ENCODE data around the gene ADGRA3.
A peak's percentile ranks its signal among the peaks of the same experiment; 100 is the strongest.

ADGRA3 gene

GRCh38 chr4:22356987-22357596, 158.8 kb downstream of the ADGRA3 start:
- peak; percentile 34 for DNase-seq

- DNase-seq = no peak
Observed at GRCh38 chr4:22348410-22348809, 167.5 kb downstream of the ADGRA3 start.

- DNase-seq = no peak
Observed at GRCh38 chr4:22345678-22346077, 170.2 kb downstream of the ADGRA3 start.

GRCh38 chr4:22345055-22345454, 170.8 kb downstream of the ADGRA3 start:
- DNase-seq = no peak

GRCh38 chr4:22343606-22344005, 172.3 kb downstream of the ADGRA3 start:
- DNase-seq = no peak

GRCh38 chr4:22339491-22339890, 176.4 kb downstream of the ADGRA3 start:
- DNase-seq = no peak

GRCh38 chr4:22338796-22339195, 177.1 kb downstream of the ADGRA3 start:
- peak; percentile 50 for DNase-seq

Data from hematopoietic multipotent progenitor cell treated with erythropoietin and hydrocortisone succinate and interleukin-3 and kit ligand, for 8 days (in vitro differentiated cells).